ENCODE measurements around the gene PLEKHA7.

DNA sequence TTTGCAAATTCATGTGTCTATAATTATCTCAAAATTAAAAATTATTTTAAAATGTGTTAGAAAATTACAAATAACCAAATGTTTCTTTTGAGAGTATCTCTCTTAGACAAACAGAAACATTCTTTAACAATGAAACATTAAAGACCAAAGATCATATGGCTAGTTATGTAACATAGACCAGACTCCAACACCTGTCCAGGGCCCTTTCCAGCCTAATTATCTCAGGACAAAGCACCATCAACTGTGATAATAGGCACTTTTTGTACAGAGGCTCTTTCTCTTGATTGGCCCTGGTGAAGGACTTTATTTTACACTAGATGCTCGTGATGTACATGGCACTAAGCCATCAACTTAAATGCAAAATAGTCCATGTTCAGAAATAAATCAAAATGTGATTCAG lies 5.0 kb upstream of the PLEKHA7 start:
- TF ChIP-seq EZH2 (IDR thresholded peaks at IDR 0.05; ENCODE audit: low read length) = no peak
- TF ChIP-seq, protein P1, sequence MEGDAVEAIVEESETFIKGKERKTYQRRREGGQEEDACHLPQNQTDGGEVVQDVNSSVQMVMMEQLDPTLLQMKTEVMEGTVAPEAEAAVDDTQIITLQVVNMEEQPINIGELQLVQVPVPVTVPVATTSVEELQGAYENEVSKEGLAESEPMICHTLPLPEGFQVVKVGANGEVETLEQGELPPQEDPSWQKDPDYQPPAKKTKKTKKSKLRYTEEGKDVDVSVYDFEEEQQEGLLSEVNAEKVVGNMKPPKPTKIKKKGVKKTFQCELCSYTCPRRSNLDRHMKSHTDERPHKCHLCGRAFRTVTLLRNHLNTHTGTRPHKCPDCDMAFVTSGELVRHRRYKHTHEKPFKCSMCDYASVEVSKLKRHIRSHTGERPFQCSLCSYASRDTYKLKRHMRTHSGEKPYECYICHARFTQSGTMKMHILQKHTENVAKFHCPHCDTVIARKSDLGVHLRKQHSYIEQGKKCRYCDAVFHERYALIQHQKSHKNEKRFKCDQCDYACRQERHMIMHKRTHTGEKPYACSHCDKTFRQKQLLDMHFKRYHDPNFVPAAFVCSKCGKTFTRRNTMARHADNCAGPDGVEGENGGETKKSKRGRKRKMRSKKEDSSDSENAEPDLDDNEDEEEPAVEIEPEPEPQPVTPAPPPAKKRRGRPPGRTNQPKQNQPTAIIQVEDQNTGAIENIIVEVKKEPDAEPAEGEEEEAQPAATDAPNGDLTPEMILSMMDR (optimal IDR thresholded peaks at IDR 0.05 in 1 of 3, IDR thresholded peaks at IDR 0.05 in 1 of 3, conservative IDR thresholded peaks at IDR 0.05 in 1 of 3; ENCODE audit: extremely low read depth in 1 of 3, insufficient read depth in 2 of 3, low read length in 3 of 3) = no peak

Data from keratinocyte (primary cell).